ENCODE data around the gene GABRG3.

The GABRG3 gene

DNA sequence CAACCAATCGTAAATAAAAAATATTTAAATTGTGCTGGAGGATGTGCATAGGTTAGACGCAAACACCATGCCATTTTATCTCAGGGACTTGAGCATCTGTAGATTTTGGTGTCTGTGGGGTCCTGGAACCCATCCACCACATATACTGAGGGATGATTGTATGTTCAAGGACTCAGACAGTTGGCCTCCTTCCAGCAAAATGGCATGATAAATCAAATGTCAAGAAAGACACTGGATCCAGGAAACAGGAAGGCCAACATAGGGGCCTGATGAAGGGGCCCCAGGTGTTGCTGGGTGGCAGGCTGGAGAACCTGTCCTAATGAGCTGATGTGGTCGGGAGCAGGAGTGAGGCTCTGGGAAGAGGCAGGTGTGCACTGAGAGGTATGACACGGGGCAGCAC lies 289.5 kb downstream of the GABRG3 start:
- no peak for DNase-seq (ENCODE audit: extremely low read depth, low read depth)

DNA sequence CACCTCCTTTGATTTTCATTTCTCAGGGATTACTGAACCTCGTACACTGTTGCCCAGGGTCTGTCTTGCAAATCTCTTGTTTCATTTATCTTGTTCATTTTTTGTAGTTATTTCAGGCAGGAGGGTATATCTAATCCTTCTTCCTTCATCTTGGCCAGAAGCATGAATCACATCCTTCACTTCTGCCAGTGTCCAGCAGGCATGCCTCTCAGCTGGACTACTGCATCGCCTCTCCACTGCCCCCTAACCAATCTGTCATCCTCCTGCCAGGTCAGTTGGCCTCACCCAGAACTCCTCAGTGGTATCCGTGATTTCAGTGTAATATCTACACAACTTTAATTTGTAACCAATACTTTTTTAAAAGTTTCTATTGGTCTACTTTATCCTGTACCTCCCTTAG lies 297.9 kb downstream of the GABRG3 start:
- DNase-seq (ENCODE audit: extremely low read depth, low read depth) = no peak
- no peak for TF ChIP-seq CTCF (IDR thresholded peaks at IDR 0.05; ENCODE audit: low read depth, low read length, missing control alignments)
- no peak overlapping the region for H3K4me3 ChIP-seq (replicated peaks; ENCODE audit: low read depth, low read length)

More for the DNA sequence above, 289.5 kb downstream of the GABRG3 start:
- no peak overlapping the region for H3K4me3 ChIP-seq (replicated peaks; ENCODE audit: low read depth, low read length)
- no peak for TF ChIP-seq CTCF (IDR thresholded peaks at IDR 0.05; ENCODE audit: low read depth, low read length, missing control alignments)

GRCh38 chr15:27271258-27271657 lies 300.3 kb downstream of the GABRG3 start:
- DNase-seq (ENCODE audit: extremely low read depth, low read depth) = no peak
- no peak overlapping the region for H3K4me3 ChIP-seq (replicated peaks; ENCODE audit: low read depth, low read length)
- no peak for TF ChIP-seq CTCF (IDR thresholded peaks at IDR 0.05; ENCODE audit: low read depth, low read length, missing control alignments)

GRCh38 chr15:27272427-27272826 lies 301.4 kb downstream of the GABRG3 start:
- DNase-seq (ENCODE audit: extremely low read depth, low read depth) = no peak
- TF ChIP-seq CTCF (IDR thresholded peaks at IDR 0.05; ENCODE audit: low read depth, low read length, missing control alignments) = no peak
- H3K4me3 ChIP-seq (replicated peaks; ENCODE audit: low read depth, low read length) = no peak overlapping the region

- no peak for DNase-seq (ENCODE audit: extremely low read depth, low read depth)
- no peak for TF ChIP-seq CTCF (IDR thresholded peaks at IDR 0.05; ENCODE audit: low read depth, low read length, missing control alignments)
- H3K4me3 ChIP-seq (replicated peaks; ENCODE audit: low read depth, low read length) = no peak overlapping the region
These were observed 302.5 kb downstream of the GABRG3 start for GRCh38 chr15:27273506-27273905.

DNA sequence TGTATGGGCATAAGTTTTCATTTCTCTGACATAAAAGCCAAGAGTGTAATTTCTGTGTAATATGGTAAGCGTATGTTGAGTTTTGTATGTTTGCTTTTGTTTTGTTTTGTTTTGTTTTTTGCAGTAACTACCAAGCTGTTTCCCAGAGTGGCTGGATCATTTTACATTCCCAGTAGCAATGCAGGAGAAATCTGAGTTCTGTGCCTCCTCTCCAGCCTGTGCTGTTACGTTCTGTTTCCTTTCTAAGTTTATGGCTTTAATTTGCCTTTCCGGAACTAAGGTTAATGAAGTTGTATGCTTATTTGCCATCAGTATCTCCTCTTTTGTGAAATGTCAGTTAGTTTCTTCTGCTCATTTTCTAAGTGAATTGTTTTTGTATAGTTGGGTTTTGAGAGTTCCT lies 307.8 kb downstream of the GABRG3 start:
- TF ChIP-seq CTCF (IDR thresholded peaks at IDR 0.05; ENCODE audit: low read depth, low read length, missing control alignments) = no peak
- no peak for DNase-seq (ENCODE audit: extremely low read depth, low read depth)

DNA sequence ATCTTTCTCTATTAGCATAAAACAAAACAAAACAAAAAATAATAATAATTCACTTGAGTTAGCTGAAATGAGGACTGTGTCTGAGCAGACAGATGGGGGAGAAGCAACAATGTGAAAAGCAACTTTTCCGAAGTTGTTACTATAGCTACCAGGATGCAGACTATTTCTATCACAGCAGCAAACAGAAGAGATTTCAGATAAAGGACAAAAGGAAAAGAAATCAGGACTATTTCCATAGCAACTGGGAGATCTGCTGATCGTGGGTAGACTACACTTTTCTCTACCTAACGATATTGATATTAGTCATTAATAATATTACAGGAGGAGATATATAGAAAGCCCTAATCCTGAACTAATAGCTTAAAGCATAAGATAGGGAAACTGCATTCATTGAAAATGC lies 321.7 kb downstream of the GABRG3 start:
- DNase-seq (ENCODE audit: extremely low read depth, low read depth) = no peak
- H3K4me3 ChIP-seq (replicated peaks; ENCODE audit: low read depth, low read length) = no peak overlapping the region
- no peak for TF ChIP-seq CTCF (IDR thresholded peaks at IDR 0.05; ENCODE audit: low read depth, low read length, missing control alignments)

More for the DNA sequence above, 307.8 kb downstream of the GABRG3 start:
- no peak overlapping the region for H3K4me3 ChIP-seq (replicated peaks; ENCODE audit: low read depth, low read length)
